ENCODE measurements around the gene IL6ST.
"Not testable (repeated sequence)": the region's sequence is repeated elsewhere in the genome, so short reads cannot be mapped to it uniquely, and the experiment has no call there.

Gene IL6ST

DNA sequence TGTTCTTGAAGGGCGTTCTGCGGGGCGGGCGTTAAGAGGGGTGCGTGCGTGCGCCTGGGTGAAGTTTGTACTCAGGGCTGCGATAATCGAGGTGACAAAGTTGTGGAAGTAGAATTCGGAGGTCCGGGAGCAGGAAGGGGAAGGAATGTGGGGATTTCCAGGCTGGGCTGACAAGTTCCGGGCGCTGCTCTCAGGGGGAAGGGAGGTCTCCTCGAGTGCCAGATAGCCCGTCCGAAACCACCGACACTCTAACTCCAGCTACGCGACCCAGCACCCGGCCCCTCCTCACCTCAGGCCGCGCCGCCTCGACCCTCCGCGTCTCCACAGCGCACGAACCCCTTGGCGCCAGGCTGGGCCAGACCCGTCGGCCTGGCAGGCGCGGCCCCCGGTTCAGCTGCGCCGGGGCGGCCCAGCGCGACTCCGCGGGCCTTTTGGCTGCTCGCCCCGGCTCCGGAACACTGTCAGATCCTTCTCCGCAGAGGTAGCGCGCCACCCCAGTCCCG lies at the start of gene IL6ST:
TSS of gene IL6ST (minus strand) at position 469 of the 503 bp plus-strand sequence. CDS start 18,685 bp downstream, outside the sequence.
- DNase-seq (ENCODE audit: low read depth in 2 of 2, low spot score in 1 of 2) = peak; percentile 4 to 7

DNA sequence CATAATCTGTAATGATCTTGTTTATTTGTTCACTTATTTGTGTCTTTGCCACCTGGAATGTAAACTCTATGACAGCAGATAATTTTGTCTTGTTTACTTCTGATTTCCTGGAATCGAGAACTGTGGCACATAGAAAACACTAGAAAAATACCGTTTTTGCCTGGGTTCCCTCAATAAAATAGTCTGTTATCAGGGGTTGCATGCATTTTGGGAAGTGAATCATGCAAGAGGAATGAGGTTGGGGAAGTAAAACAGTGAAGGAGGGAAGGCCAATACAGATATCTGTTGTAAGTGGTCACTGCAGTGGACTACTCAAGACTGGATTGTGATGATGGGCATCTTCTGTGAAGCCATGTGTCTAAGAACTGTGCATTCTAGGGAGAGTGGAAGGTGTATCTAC lies 45.2 kb upstream of the IL6ST start:
- DNase-seq (ENCODE audit: low read depth in 2 of 2, low spot score in 1 of 2) = no peak

DNA sequence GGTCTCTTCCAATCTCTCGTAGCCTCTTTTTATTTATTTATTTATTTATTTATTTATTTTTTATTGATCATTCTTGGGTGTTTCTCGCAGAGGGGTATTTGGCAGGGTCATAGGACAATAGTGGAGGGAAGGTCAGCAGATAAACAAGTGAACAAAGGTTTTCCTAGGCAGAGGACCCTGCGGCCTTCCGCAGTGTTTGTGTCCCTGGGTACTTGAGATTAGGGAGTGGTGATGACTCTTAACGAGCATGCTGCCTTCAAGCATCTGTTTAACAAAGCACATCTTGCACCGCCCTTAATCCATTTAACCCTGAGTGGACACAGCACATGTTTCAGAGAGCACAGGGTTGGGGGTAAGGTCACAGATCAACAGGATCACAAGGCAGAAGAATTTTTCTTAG lies 43.4 kb upstream of the IL6ST start:
- DNase-seq (ENCODE audit: low read depth in 2 of 2, low spot score in 1 of 2) = not testable (repeated sequence)

DNA sequence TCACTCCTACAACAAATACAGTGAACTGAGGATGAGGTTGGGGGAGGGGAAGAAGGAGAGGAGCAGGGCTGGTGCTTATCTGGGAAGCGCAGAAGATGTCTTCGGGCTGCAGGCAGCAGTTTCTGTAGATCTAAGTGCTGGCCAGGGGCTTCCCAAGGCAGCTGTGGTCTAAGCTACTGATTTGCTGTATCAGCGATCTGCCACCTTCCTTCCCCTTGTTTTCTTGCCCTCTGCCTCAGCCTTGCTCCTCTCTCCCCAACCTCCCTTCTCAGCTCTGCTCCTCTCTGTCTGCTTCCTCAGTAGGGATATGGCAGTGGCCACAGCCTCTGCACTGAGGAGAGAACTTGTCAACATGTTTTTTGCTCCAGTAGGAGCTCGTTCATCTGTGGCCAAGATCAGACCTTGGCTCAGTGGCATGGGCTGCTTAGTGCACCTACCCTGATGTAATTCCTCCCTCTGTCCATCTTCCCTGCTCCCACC lies 42.8 kb upstream of the IL6ST start:
- DNase-seq (ENCODE audit: low read depth in 2 of 2, low spot score in 1 of 2) = no peak

DNA sequence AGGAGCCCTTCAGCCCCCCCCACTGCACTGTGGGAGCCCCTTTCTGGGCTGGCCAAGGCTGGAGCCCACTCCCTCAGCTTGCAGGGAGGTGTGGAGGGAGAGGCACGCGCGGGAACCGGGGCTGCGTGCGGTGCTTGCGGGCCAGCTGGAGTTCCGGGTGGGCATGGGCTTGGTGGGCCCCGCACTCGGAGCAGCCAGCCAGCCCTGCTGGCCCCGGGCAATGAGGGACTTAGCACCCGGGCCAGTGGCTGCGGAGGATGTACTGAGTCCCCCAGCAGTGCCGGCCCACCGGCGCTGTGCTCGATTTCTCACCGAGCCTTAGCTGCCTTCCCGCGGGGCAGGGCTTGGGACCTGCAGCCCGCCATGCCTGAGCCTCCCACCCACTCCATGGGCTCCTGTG lies 40.6 kb upstream of the IL6ST start:
- not testable (repeated sequence) for DNase-seq (ENCODE audit: low read depth in 2 of 2, low spot score in 1 of 2)

DNA sequence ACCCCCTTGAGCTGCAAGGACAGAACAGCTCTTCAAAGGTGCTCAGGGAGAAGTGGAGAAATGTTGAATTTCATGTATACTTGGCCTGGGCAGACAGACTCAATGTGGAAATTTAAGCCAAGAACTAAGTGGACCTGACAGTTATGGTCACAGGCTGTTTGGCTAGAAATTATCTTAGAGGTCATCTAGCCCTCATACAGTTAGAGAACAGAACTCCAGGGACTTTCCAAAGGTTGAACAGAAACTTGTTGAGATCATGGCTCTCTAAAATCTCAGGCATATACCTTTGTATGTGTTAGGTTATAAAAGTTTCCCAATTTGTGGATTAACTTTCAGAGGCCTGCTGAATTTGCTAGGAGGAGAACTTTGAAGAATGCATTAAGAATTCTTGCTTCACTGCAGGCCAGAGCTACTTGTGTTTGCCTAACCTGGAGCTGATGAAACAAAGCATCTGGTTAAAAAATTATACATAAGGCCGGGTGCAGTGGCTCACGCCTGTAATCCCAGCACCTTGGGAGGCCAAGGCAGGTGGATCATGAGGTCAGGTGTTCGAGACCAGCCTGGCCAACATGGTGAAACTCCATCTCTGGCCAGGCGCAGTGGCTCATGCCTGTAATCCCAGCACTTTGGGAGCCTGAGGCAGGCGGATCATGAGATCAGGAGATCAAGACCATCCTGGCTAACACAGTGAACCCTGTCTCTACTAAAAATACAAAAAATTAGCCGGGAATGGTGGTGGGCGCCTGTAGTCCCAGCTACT lies 35.3 kb upstream of the IL6ST start:
- not testable (repeated sequence) for DNase-seq (ENCODE audit: low read depth in 2 of 2, low spot score in 1 of 2)

DNA sequence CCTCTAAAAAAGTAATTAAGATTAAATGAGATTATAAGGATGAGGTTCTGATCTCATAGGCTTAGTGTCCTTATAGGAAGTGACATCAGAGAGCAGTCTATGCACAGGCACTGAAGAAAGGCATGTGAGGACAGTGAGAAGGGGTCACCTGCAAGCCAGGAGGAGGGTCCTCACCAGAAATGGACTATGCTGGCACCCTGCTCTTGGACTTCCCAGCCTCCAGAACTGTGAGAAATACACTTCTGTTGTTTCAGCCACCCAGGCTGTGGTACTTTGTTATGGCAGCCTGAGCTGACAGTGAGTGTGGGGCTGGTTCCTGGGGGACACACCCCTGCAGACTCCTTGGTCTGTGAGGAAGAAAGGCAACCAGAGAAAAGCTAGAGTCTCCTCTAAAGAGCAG lies 34.7 kb upstream of the IL6ST start:
- DNase-seq (ENCODE audit: low read depth in 2 of 2, low spot score in 1 of 2) = no peak

DNA sequence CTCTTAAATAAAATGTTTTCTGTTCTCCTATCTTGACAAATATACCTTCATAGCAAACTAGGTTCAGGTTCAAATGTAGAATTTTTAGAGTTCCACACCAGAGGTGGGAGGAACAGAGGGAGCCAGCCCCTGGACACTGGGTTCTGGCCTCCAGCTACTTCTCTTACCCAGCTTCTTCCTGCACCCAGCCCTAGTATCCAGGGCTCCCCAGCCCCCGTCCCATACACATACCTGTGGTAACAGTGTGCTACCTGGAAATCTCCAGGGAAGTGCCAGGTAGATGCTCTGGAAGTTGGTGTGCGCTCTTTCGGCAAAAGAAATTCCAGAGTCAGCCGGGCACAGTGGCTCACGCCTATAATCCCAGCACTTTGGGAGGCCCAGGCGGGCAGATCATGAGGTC lies 33.9 kb upstream of the IL6ST start:
- DNase-seq (ENCODE audit: low read depth in 2 of 2, low spot score in 1 of 2) = no peak

DNA sequence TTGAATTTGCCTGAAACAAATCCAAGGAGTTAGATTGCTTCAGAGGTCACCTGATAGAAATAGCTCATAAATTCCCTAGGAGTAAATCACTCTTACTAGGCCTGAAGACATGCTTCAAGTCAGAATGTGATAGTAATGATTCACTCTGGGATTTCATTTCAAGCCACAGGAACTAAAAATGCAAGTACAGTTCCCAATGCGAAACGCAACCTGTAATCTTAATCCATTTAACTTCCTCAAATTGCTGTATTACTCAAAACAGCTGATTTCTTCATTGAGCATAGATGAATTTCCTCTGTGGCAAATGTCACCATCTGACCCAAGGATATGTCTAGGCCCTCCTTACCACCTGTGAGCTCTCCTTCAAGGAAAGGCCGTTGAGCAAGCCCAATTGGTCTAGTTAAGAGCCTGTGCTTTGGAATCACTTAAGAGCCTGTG lies 32.1 kb upstream of the IL6ST start:
- DNase-seq (ENCODE audit: low read depth in 2 of 2, low spot score in 1 of 2) = no peak

DNA sequence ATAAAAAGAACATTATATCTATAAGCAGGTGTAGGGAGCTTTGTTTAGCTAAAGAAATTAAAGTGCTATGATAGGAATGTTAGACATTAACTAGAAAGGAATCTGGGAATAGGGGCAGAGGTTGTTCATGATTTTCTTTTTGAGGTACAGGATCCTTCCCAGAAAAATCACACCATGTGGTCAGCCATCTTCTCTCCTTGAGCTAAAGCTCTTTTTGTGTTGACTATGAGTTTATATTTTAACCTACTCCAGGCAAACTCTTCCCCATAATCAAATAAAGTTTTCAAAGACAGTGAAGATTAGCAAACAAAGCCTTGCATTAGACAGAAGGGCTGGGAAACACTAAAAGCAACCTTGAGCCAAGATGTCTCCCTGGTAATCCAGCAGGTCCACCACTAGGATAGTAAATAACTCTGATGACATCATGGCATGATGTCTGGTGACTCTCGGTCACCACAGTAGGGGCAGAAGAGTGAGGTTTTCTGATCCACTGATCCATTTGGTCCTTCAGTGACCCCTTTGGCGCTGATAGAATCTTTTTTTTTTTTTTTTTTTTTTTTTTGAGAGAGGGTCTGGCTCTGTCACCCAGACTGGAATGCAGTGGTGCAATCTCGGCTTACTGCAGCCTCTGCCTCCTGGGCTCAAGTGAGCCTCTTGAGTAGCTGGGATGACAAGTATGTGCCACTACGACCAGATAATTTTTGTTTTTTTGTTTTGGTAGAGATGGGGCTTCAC lies 30.6 kb upstream of the IL6ST start:
- DNase-seq (ENCODE audit: low read depth in 2 of 2, low spot score in 1 of 2) = no peak

DNA sequence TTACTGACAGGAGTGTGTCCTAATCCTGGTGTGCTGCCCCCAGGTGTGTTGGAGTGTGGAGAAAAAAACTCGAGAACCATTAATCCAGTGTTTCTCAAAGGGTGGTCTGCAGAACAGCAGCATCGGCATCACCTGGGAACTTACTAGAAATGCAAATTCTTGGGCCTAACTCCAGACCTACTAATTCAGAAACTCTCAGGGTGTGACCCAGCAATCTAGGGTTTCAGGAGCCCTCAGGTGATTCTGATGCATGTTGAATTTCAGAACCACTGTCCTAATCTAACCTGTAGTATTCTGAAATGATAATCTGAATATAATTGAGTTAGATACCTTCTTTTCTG lies 30.0 kb upstream of the IL6ST start:
- no peak for DNase-seq (ENCODE audit: low read depth in 2 of 2, low spot score in 1 of 2)

DNA sequence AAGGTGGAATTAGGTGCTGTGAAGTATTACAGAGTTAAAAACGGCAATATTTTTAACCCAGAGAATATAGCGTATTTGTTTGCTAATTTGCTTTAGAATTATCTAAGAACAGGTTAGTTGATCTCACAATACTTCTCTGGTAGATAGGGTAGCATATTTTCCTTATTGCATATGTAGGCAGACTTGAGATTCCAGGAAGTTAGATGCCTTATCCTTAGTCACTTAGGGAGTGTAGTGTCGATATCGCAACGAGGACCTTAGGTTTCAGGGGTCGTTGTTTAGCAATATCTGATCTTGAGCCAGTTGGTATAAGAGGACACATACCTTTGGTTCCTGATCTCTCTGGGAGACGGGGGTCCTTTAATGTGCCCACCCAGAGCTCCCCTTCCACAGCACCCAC lies 28.5 kb upstream of the IL6ST start:
- no peak for DNase-seq (ENCODE audit: low read depth in 2 of 2, low spot score in 1 of 2)

DNA sequence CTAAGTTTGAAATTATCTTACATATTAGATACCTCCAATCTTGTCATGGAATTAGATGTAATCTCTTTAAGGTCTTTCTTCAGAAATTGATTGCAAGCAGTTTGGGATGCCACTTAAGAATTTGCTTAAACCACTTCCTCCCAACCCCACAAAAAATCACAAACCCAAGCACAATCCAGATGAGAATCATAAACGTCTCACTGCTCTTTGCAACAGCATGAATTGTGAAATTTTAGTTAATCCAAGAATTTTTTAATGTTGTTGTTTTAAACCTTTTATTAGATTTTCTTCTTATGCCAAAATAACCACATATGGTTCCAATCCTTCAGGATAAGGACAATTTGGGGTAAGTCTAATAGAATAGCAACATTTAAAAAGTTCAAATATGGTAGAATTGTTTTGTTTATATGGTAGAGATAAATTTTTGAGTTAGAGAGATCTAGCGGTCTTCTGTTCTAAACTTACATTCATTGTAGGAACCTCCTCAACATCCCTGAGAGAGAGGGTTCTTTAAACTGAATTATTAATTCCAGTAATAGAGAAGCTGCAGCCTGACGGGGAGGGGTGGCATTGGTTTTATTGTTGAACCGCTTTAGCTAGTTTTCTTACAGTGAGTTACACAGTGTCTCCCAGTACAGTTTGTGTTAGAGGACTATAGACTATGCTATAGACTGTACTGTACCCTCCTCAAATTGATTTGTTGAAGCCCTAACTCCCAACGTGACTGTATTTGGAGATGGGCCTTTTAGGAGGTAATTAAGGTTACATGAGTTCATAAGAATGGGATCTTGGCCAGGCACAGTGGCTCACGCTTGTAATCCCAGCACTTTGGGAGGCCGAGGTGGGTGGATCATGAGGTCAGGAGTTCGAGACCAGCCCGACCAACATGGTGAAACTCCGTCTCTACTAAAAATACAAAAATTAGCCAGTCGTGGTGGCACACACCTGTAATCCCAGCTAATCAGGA lies 24.8 kb upstream of the IL6ST start:
- DNase-seq (ENCODE audit: low read depth in 2 of 2, low spot score in 1 of 2) = no peak

DNA sequence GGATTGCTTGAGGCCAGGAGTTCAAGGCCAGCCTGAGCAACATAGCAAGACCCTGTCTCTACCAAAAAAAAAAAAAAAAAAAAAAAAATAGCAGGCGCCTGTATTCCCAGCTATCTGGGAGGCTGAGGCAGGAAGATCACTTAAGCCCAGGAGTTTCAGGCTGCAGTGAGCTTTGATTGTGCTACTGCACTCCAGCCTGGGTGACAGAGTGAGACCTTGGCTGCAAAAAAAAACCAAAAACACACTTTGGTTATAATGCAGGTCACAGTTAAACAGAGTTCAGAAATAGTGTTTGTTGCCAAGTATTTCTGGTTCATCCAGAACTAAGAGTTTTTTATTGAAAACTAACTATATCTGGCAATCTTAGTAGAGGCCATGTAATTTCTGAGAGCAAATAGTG lies 24.1 kb upstream of the IL6ST start:
- DNase-seq (ENCODE audit: low read depth in 2 of 2, low spot score in 1 of 2) = no peak

DNA sequence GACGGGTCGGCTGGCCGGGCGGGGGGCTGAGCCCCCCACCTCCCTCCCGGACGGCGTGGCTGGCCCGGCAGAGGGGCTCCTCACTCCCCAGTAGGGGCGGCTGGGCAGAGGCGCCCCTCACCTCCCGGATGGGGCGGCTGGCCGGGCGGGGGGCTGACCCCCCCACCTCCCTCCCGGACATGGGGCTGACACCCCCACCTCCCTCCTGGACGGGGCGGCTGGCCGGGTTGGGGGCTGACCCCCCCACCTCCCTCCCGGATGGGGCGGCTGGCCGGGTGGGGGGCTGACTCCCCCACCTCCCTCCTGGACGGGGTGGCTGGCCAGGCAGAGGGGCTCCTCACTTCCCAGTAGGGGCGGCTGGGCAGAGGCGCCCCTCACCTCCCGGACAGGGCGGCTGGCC lies 19.9 kb upstream of the IL6ST start:
- DNase-seq (ENCODE audit: low read depth in 2 of 2, low spot score in 1 of 2) = not testable (repeated sequence)

DNA sequence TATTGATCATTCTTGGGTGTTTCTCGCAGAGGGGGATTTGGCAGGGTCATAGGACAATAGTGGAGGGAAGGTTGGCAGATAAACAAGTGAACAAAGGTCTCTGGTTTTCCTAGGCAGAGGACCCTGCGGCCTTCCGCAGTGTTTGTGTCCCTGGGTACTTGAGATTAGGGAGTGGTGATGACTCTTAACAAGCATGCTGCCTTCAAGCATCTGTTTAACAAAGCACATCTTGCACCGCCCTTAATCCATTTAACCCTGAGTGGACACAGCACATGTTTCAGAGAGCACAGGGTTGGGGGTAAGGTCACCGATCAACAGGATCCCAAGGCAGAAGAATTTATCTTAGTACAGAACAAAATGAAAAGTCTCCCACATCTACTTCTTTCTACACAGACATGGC lies 19.2 kb upstream of the IL6ST start:
- DNase-seq (ENCODE audit: low read depth in 2 of 2, low spot score in 1 of 2) = not testable (repeated sequence)

DNA sequence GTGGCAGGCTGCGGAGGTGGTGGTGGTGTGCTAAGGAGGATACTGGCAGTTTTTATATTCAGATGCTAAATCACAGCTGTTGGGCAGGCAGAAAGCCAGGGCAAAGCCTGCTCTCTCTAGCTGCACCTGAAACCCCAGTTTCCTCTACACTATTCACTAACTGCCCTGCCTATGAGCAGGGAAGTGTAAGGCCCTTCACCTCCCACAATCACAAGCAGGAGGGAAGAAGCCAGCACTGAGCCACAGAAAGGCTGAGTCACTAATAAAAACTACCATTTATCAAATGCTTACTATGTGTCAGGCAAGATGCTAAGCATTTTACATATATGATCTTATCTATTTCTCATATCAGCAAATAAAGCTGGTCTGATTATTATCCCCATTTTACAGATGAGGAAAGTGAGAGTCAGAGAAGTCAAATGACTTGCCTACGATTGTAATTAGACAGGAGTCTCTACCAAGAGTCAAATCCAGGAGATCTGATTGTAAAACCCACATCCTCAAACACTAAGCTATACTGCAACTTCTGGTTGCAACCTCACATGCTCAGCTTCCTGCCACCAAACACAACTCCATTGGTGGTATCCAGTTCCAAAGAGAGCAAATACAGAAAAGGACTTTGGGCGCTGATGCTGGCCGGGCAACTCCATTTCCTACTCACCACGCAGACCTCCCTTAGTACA lies 17.7 kb upstream of the IL6ST start:
- peak in 1 of 2 donors; percentile 0 for DNase-seq (ENCODE audit: low read depth in 2 of 2, low spot score in 1 of 2)

DNA sequence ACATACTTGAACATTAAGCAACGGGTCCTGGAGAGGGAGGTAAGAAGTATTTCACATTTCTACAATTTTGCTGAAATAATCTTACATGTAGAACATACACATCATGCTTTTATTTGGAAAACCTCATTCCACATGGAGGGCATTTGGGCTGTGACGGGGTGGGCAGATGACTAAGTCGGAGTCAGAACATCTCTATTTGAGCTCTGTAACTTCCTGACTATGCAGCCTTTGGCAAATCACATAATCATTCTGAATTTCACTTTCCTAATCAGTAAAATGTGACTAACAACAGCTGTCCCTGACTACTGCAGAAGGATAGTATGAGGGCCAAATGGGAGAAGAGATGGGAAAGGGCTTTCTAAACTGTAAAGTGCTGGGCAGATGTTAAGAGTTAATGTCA lies 17.1 kb upstream of the IL6ST start:
- no peak for DNase-seq (ENCODE audit: low read depth in 2 of 2, low spot score in 1 of 2)

DNA sequence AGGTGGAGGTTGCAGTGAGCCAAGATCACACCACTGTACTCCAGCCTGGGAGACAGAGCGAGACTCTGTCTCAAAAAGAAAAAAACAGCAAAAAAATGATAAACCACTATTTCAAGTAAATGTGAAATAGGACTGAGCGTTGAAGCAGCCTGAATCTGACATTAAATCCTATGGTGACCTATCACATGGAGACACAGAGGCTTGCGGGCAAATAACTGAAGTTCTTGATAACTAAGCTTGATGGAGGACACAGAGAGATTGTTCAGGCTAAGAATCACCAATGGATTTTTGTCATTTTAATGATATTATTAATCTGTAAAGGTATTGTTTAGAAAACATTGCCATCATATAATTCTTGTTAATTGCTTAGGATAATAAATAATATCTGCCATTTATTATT lies 15.7 kb upstream of the IL6ST start:
- DNase-seq (ENCODE audit: low read depth in 2 of 2, low spot score in 1 of 2) = no peak

DNA sequence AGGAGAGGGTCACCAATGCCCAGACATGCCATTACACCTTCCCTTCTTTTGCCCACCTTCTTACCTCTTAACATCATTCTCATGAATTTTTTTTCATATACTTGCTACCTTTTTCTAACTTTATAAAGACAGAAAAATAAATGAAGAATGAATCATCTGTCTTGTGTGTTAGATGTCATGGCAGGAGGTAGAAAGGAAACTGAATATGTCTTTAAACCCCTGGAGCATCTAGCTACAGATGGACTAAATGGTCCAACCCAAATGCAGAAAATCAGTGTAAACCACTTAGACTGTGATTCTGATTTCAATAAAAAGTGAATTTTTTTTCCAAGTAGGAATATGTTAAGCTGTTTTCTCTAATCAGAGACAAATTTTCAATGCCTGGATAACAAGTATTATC lies 11.8 kb upstream of the IL6ST start:
- no peak for DNase-seq (ENCODE audit: low read depth in 2 of 2, low spot score in 1 of 2)

DNA sequence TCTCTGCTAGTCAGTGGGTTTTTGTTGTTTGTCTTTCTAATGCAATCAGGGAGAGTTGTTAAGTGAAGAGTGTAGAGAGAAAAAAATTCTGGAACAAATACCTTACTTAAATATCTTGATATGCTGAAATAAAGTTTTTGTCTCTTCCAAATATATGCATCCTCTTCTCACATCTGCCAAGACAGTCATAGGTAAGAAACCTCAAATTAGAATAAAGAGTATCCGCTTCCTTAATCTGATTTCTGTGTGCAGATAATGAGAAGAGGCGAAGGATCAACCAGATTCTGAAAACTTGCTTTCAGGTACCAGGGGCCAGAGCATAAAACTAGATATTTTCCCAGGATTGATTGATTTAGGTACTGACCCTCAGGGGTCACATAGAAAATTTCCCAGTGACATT lies 11.3 kb upstream of the IL6ST start:
- DNase-seq (ENCODE audit: low read depth in 2 of 2, low spot score in 1 of 2) = no peak
